Measurements from ENCODE around the gene CCDC40. TPM values are rescaled to one million over a fixed set of nuclear protein-coding genes. Genes with fewer than 3 reads are reported as not detected.

Gene CCDC40
- total and polyA plus RNA-seq, 9 of the 15 experiments (the other 6 are each of a cell fraction or from before 2014, with no cell fraction given) = 0.07 to 0.33 TPM; not detected in 7

DNA sequence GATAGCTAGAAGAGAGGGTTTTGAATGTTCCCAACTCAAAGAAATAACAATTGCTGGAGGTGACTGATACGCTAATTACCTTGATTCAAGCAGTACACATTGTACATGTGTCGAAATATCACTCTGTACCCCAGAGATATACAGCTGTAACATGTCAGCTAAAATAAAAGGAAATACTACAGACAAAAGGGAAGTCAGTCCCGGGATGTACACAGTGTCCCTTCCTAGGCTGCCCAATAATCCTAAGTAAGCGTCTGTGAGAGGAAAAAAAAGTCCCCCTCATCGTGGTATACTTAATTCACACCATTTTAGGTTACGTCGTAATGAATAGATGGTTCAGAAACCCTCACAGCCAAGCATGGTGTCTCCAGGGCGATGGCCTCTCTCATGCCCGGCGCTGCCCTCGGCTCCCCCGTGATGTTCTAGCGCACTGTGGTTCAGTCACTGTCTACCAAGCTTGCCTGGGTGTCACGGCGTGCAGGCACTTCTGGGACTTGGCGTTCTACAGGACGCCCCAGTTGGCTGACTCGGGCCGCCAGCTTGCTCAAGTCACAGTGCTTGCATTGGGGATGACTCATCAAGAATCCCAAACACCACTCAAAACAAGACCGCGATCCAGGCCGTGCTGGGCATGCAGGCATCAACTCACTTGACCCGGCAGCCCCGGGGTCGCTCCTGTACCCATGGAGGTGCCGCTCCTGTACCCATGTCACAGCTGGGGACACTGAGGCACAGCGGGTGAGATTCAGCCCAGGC, 27.6 kb downstream of the CCDC40 start (continued):
- TF ChIP-seq RNF219 (CRISPR knock-in tag; IDR thresholded peaks at IDR 0.05) = no peak
- TF ChIP-seq HDAC2 (IDR thresholded peaks at IDR 0.05) = no peak
- TF ChIP-seq CREB1 (IDR thresholded peaks at IDR 0.05) = no peak
- TF ChIP-seq CREB1 (CRISPR knock-in tag; IDR thresholded peaks at IDR 0.05) = no peak
- TF ChIP-seq COPS2 (conservative IDR thresholded peaks at IDR 0.05) = no peak
- TF ChIP-seq ZNF316 (IDR thresholded peaks at IDR 0.05) = peak; percentile 92
- TF ChIP-seq NR4A1 (CRISPR knock-in tag; IDR thresholded peaks at IDR 0.05) = no peak
- peak; percentile 21; the same call in 1 of the 2 replicates for TF ChIP-seq NR4A1 (tag; IDR thresholded peaks at IDR 0.05)
- no peak for TF ChIP-seq NCOA4 (IDR thresholded peaks at IDR 0.05; ENCODE audit: partially characterized antibody)
- 0 out of 2 replicates have a peak, but pooled peaks have one; percentile 28 for TF ChIP-seq SMARCA4 (IDR thresholded peaks at IDR 0.05)
- peak; percentile 15; the same call in 1 of the 2 replicates for TF ChIP-seq CTBP1 (IDR thresholded peaks at IDR 0.05; ENCODE audit: borderline replicate concordance)
- no peak for TF ChIP-seq HINFP (tag; conservative IDR thresholded peaks at IDR 0.05; ENCODE audit: low read depth)
- TF ChIP-seq, protein P1, sequence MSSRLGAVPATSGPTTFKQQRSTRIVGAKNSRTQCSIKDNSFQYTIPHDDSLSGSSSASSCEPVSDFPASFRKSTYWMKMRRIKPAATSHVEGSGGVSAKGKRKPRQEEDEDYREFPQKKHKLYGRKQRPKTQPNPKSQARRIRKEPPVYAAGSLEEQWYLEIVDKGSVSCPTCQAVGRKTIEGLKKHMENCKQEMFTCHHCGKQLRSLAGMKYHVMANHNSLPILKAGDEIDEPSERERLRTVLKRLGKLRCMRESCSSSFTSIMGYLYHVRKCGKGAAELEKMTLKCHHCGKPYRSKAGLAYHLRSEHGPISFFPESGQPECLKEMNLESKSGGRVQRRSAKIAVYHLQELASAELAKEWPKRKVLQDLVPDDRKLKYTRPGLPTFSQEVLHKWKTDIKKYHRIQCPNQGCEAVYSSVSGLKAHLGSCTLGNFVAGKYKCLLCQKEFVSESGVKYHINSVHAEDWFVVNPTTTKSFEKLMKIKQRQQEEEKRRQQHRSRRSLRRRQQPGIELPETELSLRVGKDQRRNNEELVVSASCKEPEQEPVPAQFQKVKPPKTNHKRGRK (tag; IDR thresholded peaks at IDR 0.05) = no peak
- TF ChIP-seq ZNF311 (CRISPR knock-in tag; IDR thresholded peaks at IDR 0.05) = no peak
- no peak for TF ChIP-seq PRPF4 (IDR thresholded peaks at IDR 0.05; ENCODE audit: insufficient read depth, low read depth, low read length, poor library complexity, severe bottlenecking)
- peak; percentile 50; the same call in 1 of the 2 replicates for TF ChIP-seq ARID1B (IDR thresholded peaks at IDR 0.05)
- no peak for TF ChIP-seq RHOXF2B (CRISPR knock-in tag; conservative IDR thresholded peaks at IDR 0.05)
- TF ChIP-seq POLR2G (IDR thresholded peaks at IDR 0.05; ENCODE audit: low read depth, low read length) = no peak
- no peak for TF ChIP-seq FOXM1 (IDR thresholded peaks at IDR 0.05; ENCODE audit: low read depth)
- TF ChIP-seq FOXM1 (CRISPR knock-in tag; IDR thresholded peaks at IDR 0.05; ENCODE audit: low read depth) = no peak
- no peak for TF ChIP-seq ZNF561 (CRISPR knock-in tag; conservative IDR thresholded peaks at IDR 0.05)
- no peak for TF ChIP-seq ZBTB7A (IDR thresholded peaks at IDR 0.05; ENCODE audit: borderline replicate concordance, control insufficient read depth, low read depth, low read length)
- TF ChIP-seq E2F6 (IDR thresholded peaks at IDR 0.05; ENCODE audit: borderline replicate concordance in 1 of 2, extremely low read depth in 1 of 2, insufficient read depth in 1 of 2, insufficient read length in 1 of 2, low read depth in 1 of 2, low read length in 1 of 2, poor library complexity in 1 of 2, severe bottlenecking in 1 of 2) = peak in 1 of 2 experiments; percentile 19

All from K562 (cell line).